ENCODE data around the gene PIH1D1. TPM values are rescaled to one million over a fixed set of nuclear protein-coding genes. Genes with fewer than 3 reads are reported as not detected.
A peak's percentile ranks its signal among the peaks of the same experiment; 100 is the strongest.

The PIH1D1 gene
- total RNA-seq, 1 donor from 2014 or later, result 83.7 TPM

- H3K9me3 Mint-ChIP-seq, result no peaks in the 10 kb centered on the region
- TF ChIP-seq, protein P1, sequence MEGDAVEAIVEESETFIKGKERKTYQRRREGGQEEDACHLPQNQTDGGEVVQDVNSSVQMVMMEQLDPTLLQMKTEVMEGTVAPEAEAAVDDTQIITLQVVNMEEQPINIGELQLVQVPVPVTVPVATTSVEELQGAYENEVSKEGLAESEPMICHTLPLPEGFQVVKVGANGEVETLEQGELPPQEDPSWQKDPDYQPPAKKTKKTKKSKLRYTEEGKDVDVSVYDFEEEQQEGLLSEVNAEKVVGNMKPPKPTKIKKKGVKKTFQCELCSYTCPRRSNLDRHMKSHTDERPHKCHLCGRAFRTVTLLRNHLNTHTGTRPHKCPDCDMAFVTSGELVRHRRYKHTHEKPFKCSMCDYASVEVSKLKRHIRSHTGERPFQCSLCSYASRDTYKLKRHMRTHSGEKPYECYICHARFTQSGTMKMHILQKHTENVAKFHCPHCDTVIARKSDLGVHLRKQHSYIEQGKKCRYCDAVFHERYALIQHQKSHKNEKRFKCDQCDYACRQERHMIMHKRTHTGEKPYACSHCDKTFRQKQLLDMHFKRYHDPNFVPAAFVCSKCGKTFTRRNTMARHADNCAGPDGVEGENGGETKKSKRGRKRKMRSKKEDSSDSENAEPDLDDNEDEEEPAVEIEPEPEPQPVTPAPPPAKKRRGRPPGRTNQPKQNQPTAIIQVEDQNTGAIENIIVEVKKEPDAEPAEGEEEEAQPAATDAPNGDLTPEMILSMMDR (IDR thresholded peaks at IDR 0.05; ENCODE audit: unreplicated experiment), result no peak
- no peak for DNase-seq (ENCODE audit: low spot score in 2 of 2, unreplicated experiment in 2 of 2)
- H3K27ac Mint-ChIP-seq, result peak overlapping the region; percentile 95
- peak overlapping the region; percentile 96 for H3K4me3 Mint-ChIP-seq
- peaks cover 27% of the 10 kb centered on the region for H3K36me3 Mint-ChIP-seq
- H3K4me1 Mint-ChIP-seq, result peaks cover 23% of the 10 kb centered on the region
- H3K27me3 Mint-ChIP-seq (ENCODE audit: low read depth), result peaks cover 2% of the 10 kb centered on the region
Measured at GRCh38 chr19:49489601-49490167, 38.1 kb upstream of the PIH1D1 start.

DNA sequence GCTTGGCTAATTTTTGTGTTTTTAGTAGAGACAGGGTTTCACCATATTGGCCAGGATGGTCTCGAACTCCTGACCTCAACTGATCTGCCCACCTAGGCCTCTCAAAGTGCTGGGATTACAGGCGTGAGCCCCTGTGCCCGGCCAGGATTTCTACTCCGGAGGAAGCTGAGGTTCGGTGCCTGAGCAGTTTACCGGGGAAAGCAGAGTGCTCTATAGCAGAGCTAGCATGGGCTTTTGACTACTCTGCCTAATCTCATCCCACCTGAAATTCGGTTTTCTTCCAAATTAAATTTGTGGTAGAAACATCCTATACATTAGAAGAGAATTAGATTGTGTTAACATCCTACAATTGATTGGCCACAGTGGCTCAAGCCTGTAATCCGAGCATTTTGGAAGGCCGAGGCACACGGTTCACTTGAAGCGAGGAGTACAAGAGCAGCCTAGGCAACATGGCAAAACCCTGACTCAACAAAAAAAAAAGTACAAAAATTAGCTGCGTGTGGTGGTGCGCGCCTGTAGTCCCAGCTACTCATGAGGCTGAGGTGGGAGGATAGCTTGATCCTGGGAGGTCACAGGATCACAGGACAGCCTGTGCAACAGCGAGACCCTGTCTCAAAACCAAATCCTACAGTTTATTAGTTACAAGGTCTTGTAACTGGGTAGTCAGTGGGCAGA lies 37.4 kb upstream of the PIH1D1 start:
- Mint-ChIP-seq H3K4me3 (peak overlapping the region; percentile 96), H3K9me3 (no peaks in the 10 kb centered on the region), H3K27me3 (ENCODE audit: low read depth) (peaks cover 2% of the 10 kb centered on the region), H3K36me3 (peaks cover 27% of the 10 kb centered on the region), H3K27ac (peak overlapping the region; percentile 95), H3K4me1 (peaks cover 23% of the 10 kb centered on the region)
- no peak for DNase-seq (ENCODE audit: low spot score in 2 of 2, unreplicated experiment in 2 of 2)
- TF ChIP-seq, protein P1 (IDR thresholded peaks at IDR 0.05; ENCODE audit: unreplicated experiment), result no peak

DNA sequence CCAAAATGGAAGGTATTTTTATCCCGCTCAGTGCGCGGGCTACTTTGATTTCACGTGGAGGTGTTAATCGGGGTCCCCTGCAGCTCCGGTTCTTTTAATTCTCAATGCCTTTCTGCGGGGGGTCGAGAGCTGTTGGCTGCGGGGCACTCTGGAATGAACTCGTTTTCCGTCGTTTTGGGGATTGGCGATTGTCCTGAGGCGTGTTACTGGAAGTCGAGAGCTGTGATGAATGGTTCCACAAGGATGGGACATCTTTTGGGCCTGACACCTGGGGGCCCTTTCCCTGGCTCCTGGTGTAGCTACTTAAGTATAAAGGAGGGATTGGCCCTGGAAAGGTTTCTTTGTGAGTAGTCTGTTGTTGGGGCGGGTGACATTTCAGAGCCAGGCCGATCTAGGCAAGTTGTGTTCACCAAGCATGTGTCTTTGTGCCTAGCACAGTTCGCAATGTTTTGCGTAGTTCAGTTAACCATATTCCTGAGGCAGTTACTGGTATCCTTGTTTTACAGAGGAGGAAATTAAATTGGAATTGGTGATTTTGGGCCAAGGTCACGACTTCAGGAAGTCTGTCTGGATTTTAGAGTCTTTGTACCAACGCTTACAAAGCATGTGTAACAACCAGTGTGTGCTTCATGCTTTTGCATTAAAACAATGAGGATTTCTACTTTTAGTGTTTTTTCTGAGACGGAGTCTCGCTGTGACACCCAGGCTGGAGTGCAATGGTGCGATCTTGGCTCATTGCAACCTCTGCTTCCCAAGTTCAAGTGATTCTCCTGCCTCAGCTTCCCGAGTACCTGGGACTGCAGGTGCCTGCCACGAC lies 36.6 kb upstream of the PIH1D1 start:
- no peak for DNase-seq (ENCODE audit: low spot score in 2 of 2, unreplicated experiment in 2 of 2)
- H3K36me3 Mint-ChIP-seq, result peaks cover 27% of the 10 kb centered on the region
- H3K4me3 Mint-ChIP-seq, result peak overlapping the region; percentile 96
- peaks cover 23% of the 10 kb centered on the region for H3K4me1 Mint-ChIP-seq
- peaks cover 2% of the 10 kb centered on the region for H3K27me3 Mint-ChIP-seq (ENCODE audit: low read depth)
- TF ChIP-seq, protein P1 (IDR thresholded peaks at IDR 0.05; ENCODE audit: unreplicated experiment), result no peak
- H3K9me3 Mint-ChIP-seq, result no peaks in the 10 kb centered on the region
- peak overlapping the region; percentile 95 for H3K27ac Mint-ChIP-seq

DNA sequence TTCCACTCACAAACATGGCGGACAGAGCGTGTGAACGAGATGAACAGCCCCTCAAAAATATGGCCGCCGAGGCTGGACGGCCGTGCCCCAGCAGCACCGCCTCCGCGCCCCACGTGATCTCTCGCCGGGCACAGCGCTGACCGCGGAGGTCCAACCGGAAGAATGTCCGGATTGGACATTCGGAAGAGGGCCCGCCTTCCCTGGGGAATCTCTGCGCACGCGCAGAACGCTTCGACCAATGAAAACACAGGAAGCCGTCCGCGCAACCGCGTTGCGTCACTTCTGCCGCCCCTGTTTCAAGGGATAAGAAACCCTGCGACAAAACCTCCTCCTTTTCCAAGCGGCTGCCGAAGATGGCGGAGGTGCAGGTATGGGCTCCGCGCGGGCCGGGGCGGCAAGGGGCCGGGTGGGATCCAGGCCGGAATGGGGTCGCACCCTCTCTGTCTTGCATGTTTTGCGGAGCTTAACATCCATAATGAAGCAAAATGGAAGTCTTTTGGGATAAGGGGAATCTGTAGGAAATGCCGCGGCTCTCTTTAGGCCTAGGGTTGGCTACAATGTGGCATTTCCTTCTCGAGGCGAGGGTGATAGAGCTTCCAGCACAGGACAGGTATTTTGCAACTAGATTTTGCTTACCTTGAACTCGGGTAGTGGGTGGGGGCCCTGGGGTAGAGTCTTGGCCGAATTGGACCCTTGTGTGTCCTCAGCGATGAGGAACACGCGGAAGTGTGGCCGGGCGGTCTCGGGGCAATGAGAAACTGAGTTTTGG lies 35.8 kb upstream of the PIH1D1 start, which contains the start of gene RPL13A:
TSS of gene RPL13A (plus strand) at position 332 of the 769 bp plus-strand sequence. CDS start at position 354, 22 bp downstream.
- peaks cover 23% of the 10 kb centered on the region for H3K4me1 Mint-ChIP-seq
- peaks cover 2% of the 10 kb centered on the region for H3K27me3 Mint-ChIP-seq (ENCODE audit: low read depth)
- no peaks in the 10 kb centered on the region for H3K9me3 Mint-ChIP-seq
- peak; percentile 100 for DNase-seq (ENCODE audit: low spot score in 2 of 2, unreplicated experiment in 2 of 2)
- H3K4me3 Mint-ChIP-seq, result peak within 1 kb of the TSS; percentile 96
- TF ChIP-seq, protein P1 (IDR thresholded peaks at IDR 0.05; ENCODE audit: unreplicated experiment), result no peak
- peak within 1 kb of the TSS; percentile 95 for H3K27ac Mint-ChIP-seq
- H3K36me3 Mint-ChIP-seq, result peaks cover 23% of the 10 kb centered on the region

GRCh38 chr19:49486710-49487276 lies 35.2 kb upstream of the PIH1D1 start:
- peak overlapping the region; percentile 95 for H3K27ac Mint-ChIP-seq

More at GRCh38 chr19:49486710-49487276, 35.2 kb upstream of the PIH1D1 start:
- no peak for DNase-seq (ENCODE audit: low spot score in 2 of 2, unreplicated experiment in 2 of 2)
- Mint-ChIP-seq H3K9me3 (no peaks in the 10 kb centered on the region), H3K4me1 (peaks cover 23% of the 10 kb centered on the region), H3K27me3 (ENCODE audit: low read depth) (peaks cover 2% of the 10 kb centered on the region), H3K36me3 (peaks cover 19% of the 10 kb centered on the region), H3K4me3 (peak overlapping the region; percentile 96)
- TF ChIP-seq, protein P1 (IDR thresholded peaks at IDR 0.05; ENCODE audit: unreplicated experiment), result no peak

Measured in mesothelial cell of epicardium (in vitro differentiated cells).